GM21825 (cell line): Measurements from ENCODE around the gene CARD6.
"Not testable (repeated sequence)": the region's sequence is repeated elsewhere in the genome, so short reads cannot be mapped to it uniquely, and the experiment has no call there.

Source experiments
- ATAC-seq: cut with Tn5 transposase; IDR thresholded peaks from one replicate; pipeline ENCODE4 v1.9.1; 2021; ENCODE audit warnings: mild to moderate bottlenecking, moderate library complexity; ENCODE audit not compliant: unreplicated experiment

Gene CARD6

GRCh38 chr5:40841068-40841805, at the start of gene CARD6:
TSS of gene CARD6 (plus strand) at chr5:40841367. CDS start at chr5:40841383, 16 bp downstream.
- ATAC-seq, result no peak

GRCh38 chr5:40791715-40792139, 49.4 kb upstream of the CARD6 start:
- ATAC-seq, result no peak

GRCh38 chr5:40792691-40793090, 48.5 kb upstream of the CARD6 start:
- ATAC-seq, result not testable (repeated sequence)

DNA sequence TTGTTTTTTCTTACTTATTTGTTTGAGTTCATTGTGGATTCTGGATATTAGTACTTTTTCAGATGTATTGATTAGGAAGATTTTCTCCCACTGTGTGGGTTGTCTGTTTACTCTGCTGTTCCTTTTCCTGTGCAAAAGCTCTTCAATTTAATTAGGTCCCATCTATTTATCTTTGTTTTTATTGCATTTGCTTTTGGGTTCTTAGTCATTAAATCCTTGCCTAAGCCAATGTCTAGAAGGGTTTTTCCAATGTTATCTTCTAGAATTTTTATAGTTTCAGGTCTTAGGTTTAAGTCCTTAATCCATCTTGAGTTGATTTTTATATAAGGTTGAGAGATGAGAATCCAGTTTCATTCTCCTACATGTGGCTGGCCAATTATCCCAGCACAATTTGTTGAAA, 46.8 kb upstream of the CARD6 start:
- ATAC-seq, result not testable (repeated sequence)

GRCh38 chr5:40794877-40795276, 46.3 kb upstream of the CARD6 start:
- ATAC-seq, result not testable (repeated sequence)

DNA sequence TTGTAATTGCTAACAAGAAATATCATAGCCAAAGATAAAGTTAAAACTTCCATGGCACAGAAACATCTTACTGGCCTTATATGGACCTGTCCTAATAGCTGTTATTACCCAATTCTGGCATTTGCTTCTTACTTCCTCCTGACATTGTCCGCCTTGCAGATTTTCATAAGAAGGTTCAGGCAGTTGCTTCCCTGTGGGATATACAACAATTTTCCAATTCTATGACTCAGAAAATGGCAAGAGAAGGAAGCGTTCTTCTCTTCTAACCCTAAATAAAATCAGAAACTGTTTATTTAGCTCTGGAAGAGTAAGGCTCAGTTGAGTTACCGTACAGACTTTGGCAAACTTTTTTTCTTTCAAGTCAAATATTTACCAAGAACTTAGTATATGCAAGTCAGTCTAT, 44.7 kb upstream of the CARD6 start:
- no peak for ATAC-seq

DNA sequence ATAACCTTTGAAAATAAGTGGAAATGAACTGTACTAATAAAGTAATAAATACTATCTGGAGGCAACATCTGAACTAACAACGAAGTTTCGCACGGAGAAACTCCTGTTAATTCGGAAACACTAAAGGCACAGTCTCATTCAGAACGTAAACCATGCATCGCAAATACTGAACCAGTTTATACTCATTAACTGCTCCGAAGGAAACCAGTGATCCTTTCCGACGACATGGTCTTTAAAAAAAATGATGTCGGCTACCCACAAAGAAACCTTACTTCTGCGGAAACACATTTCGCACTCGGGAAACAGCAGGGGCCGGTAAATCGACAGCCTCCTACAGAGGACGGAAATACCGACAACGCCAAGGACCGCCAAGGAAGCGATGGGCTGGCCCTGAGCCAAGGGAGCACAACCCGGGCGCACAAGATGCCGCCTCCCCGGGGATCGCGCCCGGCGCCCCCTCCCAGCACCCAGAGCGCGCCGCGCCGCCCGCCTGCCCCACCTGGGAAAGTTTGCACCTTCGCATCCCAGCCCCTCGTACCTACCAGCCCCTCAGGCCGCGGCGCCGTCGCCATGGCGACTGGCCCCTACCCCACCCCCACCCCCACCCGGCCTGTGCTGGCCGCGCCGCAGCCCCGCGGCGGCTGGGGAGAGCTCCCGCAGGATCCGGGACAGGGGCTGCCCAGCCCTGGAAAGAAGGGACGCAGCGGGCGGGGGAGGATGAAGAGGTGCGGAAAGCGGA, 43.7 kb upstream of the CARD6 start:
- peak; percentile 39 for ATAC-seq

DNA sequence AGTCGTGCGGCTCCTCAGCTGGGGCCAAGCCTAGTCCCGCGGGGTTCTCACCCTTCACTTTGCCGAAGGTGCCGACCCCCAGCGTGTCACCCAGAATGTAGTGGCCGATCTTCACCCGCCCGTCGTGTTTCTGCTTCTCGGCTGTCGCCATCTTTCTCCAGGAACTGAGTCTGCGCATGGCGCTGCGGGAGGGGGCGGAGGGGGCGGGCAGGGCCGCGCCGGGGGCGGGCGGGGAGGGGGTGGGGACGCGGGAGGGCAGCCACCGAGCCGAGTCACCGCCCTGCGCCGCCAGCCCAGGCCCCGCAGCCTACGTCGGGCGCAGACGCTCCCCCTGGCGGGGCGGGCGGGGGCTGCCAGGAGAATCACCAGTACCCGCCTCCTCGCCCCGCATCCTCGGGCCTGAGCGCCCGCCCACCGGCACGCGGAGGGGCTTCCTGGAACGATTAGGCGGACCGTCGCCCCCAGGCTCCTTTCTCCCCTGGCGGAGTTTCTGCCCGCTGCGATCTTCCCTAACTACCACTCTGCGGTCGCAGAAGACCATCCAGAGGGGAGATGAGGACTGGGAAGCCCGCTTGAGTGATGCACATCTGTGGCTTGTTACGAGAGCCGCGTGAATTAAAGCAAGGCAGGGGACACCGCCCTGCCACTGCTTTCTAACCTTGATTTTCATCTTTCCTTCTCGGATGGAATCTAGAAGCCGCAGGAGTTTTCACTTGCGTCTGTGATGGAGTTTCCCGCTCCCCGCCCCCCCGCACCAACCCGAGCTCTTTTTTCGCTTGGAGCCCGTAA, 43.0 kb upstream of the CARD6 start, which contains the start of gene PRKAA1:
Gene PRKAA1 (minus strand): TSS at position 363 of the 789 bp plus-strand sequence. CDS start 185 bp downstream, at position 178.
- ATAC-seq, result peak; percentile 95

- peak; percentile 19 for ATAC-seq
These were observed 42.4 kb upstream of the CARD6 start for GRCh38 chr5:40798801-40799210.

GRCh38 chr5:40799258-40799657, 41.9 kb upstream of the CARD6 start:
- no peak for ATAC-seq

DNA sequence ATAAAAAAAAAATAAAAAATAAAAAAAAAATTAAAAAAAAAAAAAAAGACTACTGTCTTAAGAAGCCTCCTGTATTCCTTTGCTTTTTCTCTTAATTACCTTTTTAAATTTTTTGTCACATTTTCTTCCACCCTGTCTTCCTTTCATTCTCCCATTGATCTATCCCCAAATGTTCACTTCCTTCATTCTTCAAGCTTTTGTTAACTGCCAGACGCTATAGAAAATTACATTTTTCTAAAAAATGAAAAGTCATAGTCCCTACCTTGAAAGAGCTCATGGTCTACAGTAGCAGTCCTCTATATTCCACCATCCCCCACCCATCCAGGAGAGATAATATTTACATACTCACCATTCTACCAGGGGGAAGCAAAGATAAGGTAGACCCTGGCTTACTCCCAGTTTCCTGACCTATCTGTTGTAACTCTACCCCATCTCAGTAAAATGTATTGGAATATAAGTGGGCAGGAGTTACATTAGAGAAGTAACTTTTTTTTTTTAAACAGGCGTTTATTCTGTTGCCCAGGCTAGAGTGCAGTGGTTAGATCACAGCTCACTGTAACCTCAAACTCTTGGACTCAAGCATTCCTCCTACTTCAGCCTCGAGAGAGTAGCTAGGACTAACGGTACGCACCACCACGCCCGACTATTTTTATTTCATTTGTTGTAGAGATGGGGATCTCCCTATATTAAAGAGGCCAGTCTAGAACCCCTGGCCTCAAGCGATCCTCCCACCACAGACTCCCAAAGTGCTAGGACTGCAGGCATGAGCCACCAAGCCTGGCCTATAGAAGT, 39.2 kb upstream of the CARD6 start:
- no peak for ATAC-seq

DNA sequence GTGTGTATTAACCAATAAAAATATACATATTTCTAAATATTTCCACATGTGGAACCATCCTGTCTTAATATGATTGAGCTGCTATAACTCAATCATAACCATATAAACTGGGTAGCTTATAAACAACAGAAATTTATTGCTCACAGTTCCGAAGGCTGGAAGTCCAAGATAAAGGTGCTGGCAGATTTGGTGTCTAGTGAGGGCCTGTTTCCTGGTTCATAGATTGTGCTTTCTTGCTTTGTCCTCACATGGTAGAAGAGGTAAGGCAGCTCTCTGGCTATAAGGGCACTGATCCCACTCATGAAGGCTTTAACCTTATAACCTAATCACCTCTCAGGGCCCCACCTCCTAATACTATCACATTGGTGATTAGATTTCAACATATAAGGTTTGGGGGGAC, 29.0 kb upstream of the CARD6 start:
- no peak for ATAC-seq

GRCh38 chr5:40813698-40814281, 27.4 kb upstream of the CARD6 start:
- no peak for ATAC-seq

GRCh38 chr5:40823459-40823858, 17.7 kb upstream of the CARD6 start:
- ATAC-seq, result no peak

GRCh38 chr5:40825461-40826043, 15.6 kb upstream of the CARD6 start:
- not testable (repeated sequence) for ATAC-seq

GRCh38 chr5:40826489-40827187, 14.5 kb upstream of the CARD6 start:
- no peak for ATAC-seq

- ATAC-seq, result no peak
These were observed 13.8 kb upstream of the CARD6 start for GRCh38 chr5:40827188-40827977.

GRCh38 chr5:40828021-40828631, 13.0 kb upstream of the CARD6 start:
- ATAC-seq, result no peak
